ENCODE measurements around the gene TMEM88. TPM values are rescaled to one million over a fixed set of nuclear protein-coding genes. Genes with fewer than 3 reads are reported as not detected.

The TMEM88 gene
- total and polyA plus RNA-seq, 2 of the 13 experiments (the other 11 are each of a cell fraction or from before 2014, with no cell fraction given), result 0.31 to 0.66 TPM

DNA sequence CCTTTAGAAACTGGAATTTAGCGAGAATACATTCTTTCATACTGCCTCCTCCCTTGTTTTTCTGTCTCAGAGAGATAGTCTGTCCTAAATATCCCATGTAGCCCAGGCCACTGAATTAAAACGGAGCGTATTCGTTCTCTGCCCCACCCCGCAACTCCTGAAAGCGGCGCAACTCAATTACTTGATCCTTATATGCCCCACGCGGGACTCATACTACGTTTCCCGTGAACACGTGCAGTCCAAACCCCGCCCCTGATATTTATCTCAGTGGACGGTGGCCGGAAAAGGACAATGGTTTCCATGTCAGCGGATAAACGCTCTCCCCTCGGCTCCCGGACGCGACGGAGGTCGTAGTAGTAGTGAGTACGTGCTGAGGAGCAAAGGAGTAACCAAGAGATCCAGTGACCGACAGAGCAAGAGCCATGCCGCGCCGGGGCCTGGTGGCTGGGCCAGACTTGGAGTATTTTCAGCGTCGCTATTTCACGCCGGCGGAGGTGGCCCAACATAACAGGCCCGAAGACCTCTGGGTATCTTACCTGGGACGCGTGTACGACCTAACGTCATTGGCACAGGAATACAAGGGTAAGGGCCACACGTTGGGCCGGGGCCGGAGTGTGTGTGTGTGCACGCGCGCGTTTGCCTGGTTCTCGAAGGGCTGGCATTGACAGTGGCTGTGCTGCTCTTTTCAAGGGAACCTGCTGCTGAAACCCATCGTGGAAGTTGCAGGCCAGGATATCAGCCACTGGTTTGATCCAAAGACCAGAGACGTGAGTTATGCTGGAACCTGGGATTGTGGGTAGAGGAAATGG is 3.1 kb downstream of the TMEM88 start, which contains the start of gene CYB5D1 (continued):
- TF ChIP-seq ZFY (CRISPR knock-in tag; IDR thresholded peaks at IDR 0.05) (peak; percentile 76), HNRNPL (IDR thresholded peaks at IDR 0.05; ENCODE audit: low read depth, low read length) (no peak), ZNF20 (CRISPR knock-in tag; IDR thresholded peaks at IDR 0.05) (no peak), ZBTB33 (CRISPR knock-in tag; IDR thresholded peaks at IDR 0.05) (no peak), ARNTL (CRISPR knock-in tag; IDR thresholded peaks at IDR 0.05) (0 out of 2 replicates have a peak, but pooled peaks have one; percentile 43), CENPX (CRISPR knock-in tag; IDR thresholded peaks at IDR 0.05) (no peak), ZFP62 (CRISPR knock-in tag; IDR thresholded peaks at IDR 0.05) (no peak), HNF4A (CRISPR knock-in tag; IDR thresholded peaks at IDR 0.05) (no peak), HOXA3 (CRISPR knock-in tag; IDR thresholded peaks at IDR 0.05) (peak; percentile 65; the same call in 1 of the 2 replicates), ZSCAN9 (CRISPR knock-in tag; IDR thresholded peaks at IDR 0.05; ENCODE audit: borderline replicate concordance) (no peak), POLR2G (IDR thresholded peaks at IDR 0.05; ENCODE audit: low read depth, low read length) (peak; percentile 54; the same call in 1 of the 2 replicates), CHD2 (IDR thresholded peaks at IDR 0.05; ENCODE audit: low read depth, low read length) (no peak), SP1 (IDR thresholded peaks at IDR 0.05) (no peak), SP1 (CRISPR knock-in tag; IDR thresholded peaks at IDR 0.05) (peak; percentile 83), KLF16 (CRISPR knock-in tag; IDR thresholded peaks at IDR 0.05) (no peak), ERF (CRISPR knock-in tag; IDR thresholded peaks at IDR 0.05) (no peak), ZBTB34 (CRISPR knock-in tag; IDR thresholded peaks at IDR 0.05) (0 out of 2 replicates have a peak, but pooled peaks have one; percentile 58), NCOR1 (IDR thresholded peaks at IDR 0.05; ENCODE audit: borderline replicate concordance, low read length) (peak; percentile 28; the same call in 1 of the 2 replicates), SMC3 (IDR thresholded peaks at IDR 0.05; ENCODE audit: low read length) (peak; percentile 15; the same call in 1 of the 2 replicates), FIP1L1 (IDR thresholded peaks at IDR 0.05; ENCODE audit: borderline replicate concordance, insufficient read depth, low read depth, low read length) (no peak), DNMT3B (CRISPR knock-in tag; conservative IDR thresholded peaks at IDR 0.05) (0 out of 2 replicates have a peak, but pooled peaks have one; percentile 23), TARDBP (CRISPR knock-in tag; IDR thresholded peaks at IDR 0.05) (peak; percentile 62; the same call in 1 of the 2 replicates)
- TF ChIP-seq, protein P1, sequence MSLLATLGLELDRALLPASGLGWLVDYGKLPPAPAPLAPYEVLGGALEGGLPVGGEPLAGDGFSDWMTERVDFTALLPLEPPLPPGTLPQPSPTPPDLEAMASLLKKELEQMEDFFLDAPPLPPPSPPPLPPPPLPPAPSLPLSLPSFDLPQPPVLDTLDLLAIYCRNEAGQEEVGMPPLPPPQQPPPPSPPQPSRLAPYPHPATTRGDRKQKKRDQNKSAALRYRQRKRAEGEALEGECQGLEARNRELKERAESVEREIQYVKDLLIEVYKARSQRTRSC (CRISPR knock-in tag; IDR thresholded peaks at IDR 0.05; ENCODE audit: low read depth), result no peak
- TF ChIP-seq, protein P2, sequence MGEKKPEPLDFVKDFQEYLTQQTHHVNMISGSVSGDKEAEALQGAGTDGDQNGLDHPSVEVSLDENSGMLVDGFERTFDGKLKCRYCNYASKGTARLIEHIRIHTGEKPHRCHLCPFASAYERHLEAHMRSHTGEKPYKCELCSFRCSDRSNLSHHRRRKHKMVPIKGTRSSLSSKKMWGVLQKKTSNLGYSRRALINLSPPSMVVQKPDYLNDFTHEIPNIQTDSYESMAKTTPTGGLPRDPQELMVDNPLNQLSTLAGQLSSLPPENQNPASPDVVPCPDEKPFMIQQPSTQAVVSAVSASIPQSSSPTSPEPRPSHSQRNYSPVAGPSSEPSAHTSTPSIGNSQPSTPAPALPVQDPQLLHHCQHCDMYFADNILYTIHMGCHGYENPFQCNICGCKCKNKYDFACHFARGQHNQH (CRISPR knock-in tag; IDR thresholded peaks at IDR 0.05), result no peak; the same call in 1 of the 2 replicates
- TF ChIP-seq, protein P3, sequence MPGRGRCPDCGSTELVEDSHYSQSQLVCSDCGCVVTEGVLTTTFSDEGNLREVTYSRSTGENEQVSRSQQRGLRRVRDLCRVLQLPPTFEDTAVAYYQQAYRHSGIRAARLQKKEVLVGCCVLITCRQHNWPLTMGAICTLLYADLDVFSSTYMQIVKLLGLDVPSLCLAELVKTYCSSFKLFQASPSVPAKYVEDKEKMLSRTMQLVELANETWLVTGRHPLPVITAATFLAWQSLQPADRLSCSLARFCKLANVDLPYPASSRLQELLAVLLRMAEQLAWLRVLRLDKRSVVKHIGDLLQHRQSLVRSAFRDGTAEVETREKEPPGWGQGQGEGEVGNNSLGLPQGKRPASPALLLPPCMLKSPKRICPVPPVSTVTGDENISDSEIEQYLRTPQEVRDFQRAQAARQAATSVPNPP (CRISPR knock-in tag; IDR thresholded peaks at IDR 0.05), result peak; percentile 80; the same call in 1 of the 2 replicates

Measured in HepG2 (cell line).